WTC11 (cell line): ENCODE measurements around the gene CARD9. TPM values are rescaled to one million over a fixed set of nuclear protein-coding genes. Genes with fewer than 3 reads are reported as not detected.

ENCODE experiments used
- ATAC-seq: fragments of 200-7000 bp; cut with Tn5 transposase; 2 replicates; pipeline ENCODE4 v1.10.0; 2021; ENCODE audit warnings: mild to moderate bottlenecking, moderate library complexity
- CTCF ChIA-PET: fragments of 300-600 bp; sonication (Branson Sonifier 250); formaldehyde crosslinking; loops from one replicate; lab custom pipeline; 2021; ENCODE audit warnings: antibody characterized with exemption; lab: Charles Lee
- POLR2A ChIA-PET: fragments of 350-600 bp; sonication (Branson Sonifier 250); formaldehyde crosslinking; loops from one replicate; lab custom pipeline; 2021; ENCODE audit warnings: antibody characterized with exemption; lab: Charles Lee
- DNase-seq: peaks from one replicate; pipeline ENCODE4 v3.0.0; 2021; ENCODE audit warnings: low spot score
- H3K27ac Mint-ChIP-seq: 2 replicates; pipeline ENCODE4 v1.8.0; 2021; ENCODE audit warnings: mixed read lengths
- H3K27me3 Mint-ChIP-seq: 2 replicates; pipeline ENCODE4 v1.8.0; 2021; ENCODE audit warnings: low read depth, mild to moderate bottlenecking, moderate library complexity, mixed read lengths
- H3K36me3 Mint-ChIP-seq: 2 replicates; pipeline ENCODE4 v1.8.0; 2021; ENCODE audit warnings: mixed read lengths
- H3K4me1 Mint-ChIP-seq: 2 replicates; pipeline ENCODE4 v1.8.0; 2022; ENCODE audit warnings: mixed read lengths
- H3K4me3 Mint-ChIP-seq: 2 replicates; pipeline ENCODE4 v1.8.0; 2021; ENCODE audit warnings: mild to moderate bottlenecking, moderate library complexity, mixed read lengths
- H3K9me3 Mint-ChIP-seq: 2 replicates; pipeline ENCODE4 v1.8.0; 2021; ENCODE audit warnings: mixed read lengths
- ELF4 ChIP-seq: sonication (generic); formaldehyde crosslinking; IDR thresholded peaks from 2 replicates; pipeline ENCODE4 v1.8.1; 2022; ENCODE audit warnings: low read depth, mild to moderate bottlenecking, moderate library complexity, missing genetic modification reagents
- EMX1 ChIP-seq: fragments of 250-450 bp; sonication (Bioruptor Pico); IDR thresholded peaks from 2 replicates; pipeline ENCODE4 v1.8.0; 2021; ENCODE audit warnings: mild to moderate bottlenecking
- GRHL2 ChIP-seq: fragments of 250-450 bp; sonication (Bioruptor Pico); IDR thresholded peaks from 2 replicates; pipeline ENCODE4 v1.8.0; 2022; ENCODE audit warnings: mild to moderate bottlenecking, moderate library complexity; ENCODE audit not compliant: insufficient replicate concordance, severe bottlenecking
- KAT7 ChIP-seq: sonication (generic); formaldehyde crosslinking; IDR thresholded peaks from 2 replicates; pipeline ENCODE4 v1.8.1; 2023; ENCODE audit warnings: missing genetic modification reagents, mild to moderate bottlenecking, borderline replicate concordance
- MXD4 ChIP-seq: fragments of 250-450 bp; sonication (Bioruptor Pico); IDR thresholded peaks from 2 replicates; pipeline ENCODE4 v1.8.0; 2021; ENCODE audit warnings: mild to moderate bottlenecking, moderate library complexity, borderline replicate concordance
- NFATC4 ChIP-seq: fragments of 250-450 bp; sonication (Bioruptor Pico); IDR thresholded peaks from 2 replicates; pipeline ENCODE4 v1.9.0; 2021; ENCODE audit warnings: mild to moderate bottlenecking
- NFE2L1 ChIP-seq: sonication (generic); formaldehyde crosslinking; IDR thresholded peaks from 2 replicates; pipeline ENCODE4 v1.8.1; 2023; ENCODE audit warnings: missing genetic modification reagents
- NR1H2 ChIP-seq: sonication (generic); formaldehyde crosslinking; IDR thresholded peaks from 2 replicates; pipeline ENCODE4 v1.9.0; 2021; ENCODE audit warnings: mild to moderate bottlenecking, moderate library complexity, missing genetic modification reagents
- PRRX2 ChIP-seq: fragments of 250-450 bp; sonication (Bioruptor Pico); IDR thresholded peaks from 2 replicates; pipeline ENCODE4 v1.8.0; 2021; ENCODE audit warnings: mild to moderate bottlenecking
- RORB ChIP-seq: fragments of 250-450 bp; sonication (Bioruptor Pico); IDR thresholded peaks from 2 replicates; pipeline ENCODE4 v1.9.0; 2021; ENCODE audit warnings: mild to moderate bottlenecking
- SMAD3 ChIP-seq: sonication (generic); formaldehyde crosslinking; IDR thresholded peaks from 2 replicates; pipeline ENCODE4 v1.8.0; 2022; ENCODE audit warnings: missing genetic modification reagents, mild to moderate bottlenecking, borderline replicate concordance
- SOX15 ChIP-seq: fragments of 250-450 bp; sonication (Bioruptor Pico); IDR thresholded peaks from 2 replicates; pipeline ENCODE4 v1.9.0; 2021; ENCODE audit warnings: mild to moderate bottlenecking
- ZNF232 ChIP-seq: sonication (generic); formaldehyde crosslinking; IDR thresholded peaks from 2 replicates; pipeline ENCODE4 v1.8.0; 2022; ENCODE audit warnings: mild to moderate bottlenecking, missing genetic modification reagents
- ZNF396 ChIP-seq: fragments of 250-450 bp; sonication (Bioruptor Pico); IDR thresholded peaks from 2 replicates; pipeline ENCODE4 v1.8.0; 2021; ENCODE audit warnings: mild to moderate bottlenecking, moderate library complexity, borderline replicate concordance
- ZNF671 ChIP-seq: fragments of 250-450 bp; sonication (Bioruptor Pico); IDR thresholded peaks from 2 replicates; pipeline ENCODE4 v1.8.0; 2021; ENCODE audit warnings: mild to moderate bottlenecking
- total RNA-seq: library from RNA; stranded (reverse); gene quantifications from 3 replicates; pipeline ENCODE4 v1.2.3, GENCODE V29; 2021
- TF ChIP-seq, protein P1 (sequence below): sonication (generic); formaldehyde crosslinking; IDR thresholded peaks from 2 replicates; pipeline ENCODE4 v1.8.1; 2022; ENCODE audit warnings: low read depth, missing genetic modification reagents, borderline replicate concordance
- TF ChIP-seq, protein P2 (sequence below): fragments of 250-450 bp; sonication (Bioruptor Pico); conservative IDR thresholded peaks from 2 replicates; pipeline ENCODE4 v1.9.0; 2021; ENCODE audit warnings: mild to moderate bottlenecking
- TF ChIP-seq, protein P3 (sequence below): sonication (generic); formaldehyde crosslinking; IDR thresholded peaks from 2 replicates; pipeline ENCODE4 v1.8.0; 2022; ENCODE audit warnings: mild to moderate bottlenecking, missing genetic modification reagents
- TF ChIP-seq, protein P4 (sequence below): fragments of 250-450 bp; sonication (Bioruptor Pico); IDR thresholded peaks from 2 replicates; pipeline ENCODE4 v1.9.0; 2021; ENCODE audit warnings: moderate library complexity, mild to moderate bottlenecking, inconsistent platforms, borderline replicate concordance

CARD9 gene
- total RNA-seq, 1 experiment from 2014 or later: 0.96 TPM

DNA sequence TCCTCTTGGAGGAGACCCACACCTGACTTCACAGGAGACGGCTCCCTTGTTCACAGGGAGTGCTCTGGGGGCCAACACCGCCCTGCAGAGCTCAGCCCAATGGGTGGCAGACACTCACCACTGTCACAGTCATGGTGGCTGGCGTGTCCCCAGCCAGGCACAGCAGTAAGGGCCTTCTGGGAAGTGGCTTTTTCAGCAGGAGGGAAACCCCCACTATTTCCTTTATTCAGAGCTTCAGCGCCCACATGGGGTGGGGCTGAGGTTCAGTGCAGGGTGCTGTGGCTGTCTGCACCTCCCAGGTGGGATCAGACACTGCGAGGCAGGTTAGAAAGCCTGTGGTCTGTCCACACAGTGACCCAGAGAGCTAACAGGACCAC lies 30.1 kb upstream of the CARD9 start:
- no peak for ATAC-seq
- POLR2A ChIA-PET: no interaction called here
- H3K36me3 Mint-ChIP-seq: peaks cover 48% of the 10 kb centered on the region
- H3K4me3 Mint-ChIP-seq: no peak overlapping the region
- H3K27ac Mint-ChIP-seq: no peak overlapping the region
- CTCF ChIA-PET: interaction anchor here (1.3 kb wide), 1 partner anchor 14 kb away, joined by 3 read pairs; no protein-coding TSS in a partner anchor
- TF ChIP-seq PRRX2 (CRISPR knock-in tag) (no peak), ZNF671 (CRISPR knock-in tag) (no peak), KAT7 (CRISPR knock-in tag) (no peak), EMX1 (CRISPR knock-in tag) (no peak), NFATC4 (CRISPR knock-in tag) (no peak), SOX15 (no peak), GRHL2 (CRISPR knock-in tag) (no peak), ZNF232 (CRISPR knock-in tag) (no peak), RORB (CRISPR knock-in tag) (no peak), MXD4 (no peak), ELF4 (CRISPR knock-in tag) (no peak), NR1H2 (CRISPR knock-in tag) (no peak), SMAD3 (CRISPR knock-in tag) (no peak)
- TF ChIP-seq, protein P1, sequence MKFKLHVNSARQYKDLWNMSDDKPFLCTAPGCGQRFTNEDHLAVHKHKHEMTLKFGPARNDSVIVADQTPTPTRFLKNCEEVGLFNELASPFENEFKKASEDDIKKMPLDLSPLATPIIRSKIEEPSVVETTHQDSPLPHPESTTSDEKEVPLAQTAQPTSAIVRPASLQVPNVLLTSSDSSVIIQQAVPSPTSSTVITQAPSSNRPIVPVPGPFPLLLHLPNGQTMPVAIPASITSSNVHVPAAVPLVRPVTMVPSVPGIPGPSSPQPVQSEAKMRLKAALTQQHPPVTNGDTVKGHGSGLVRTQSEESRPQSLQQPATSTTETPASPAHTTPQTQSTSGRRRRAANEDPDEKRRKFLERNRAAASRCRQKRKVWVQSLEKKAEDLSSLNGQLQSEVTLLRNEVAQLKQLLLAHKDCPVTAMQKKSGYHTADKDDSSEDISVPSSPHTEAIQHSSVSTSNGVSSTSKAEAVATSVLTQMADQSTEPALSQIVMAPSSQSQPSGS: no peak
- TF ChIP-seq, protein P2, sequence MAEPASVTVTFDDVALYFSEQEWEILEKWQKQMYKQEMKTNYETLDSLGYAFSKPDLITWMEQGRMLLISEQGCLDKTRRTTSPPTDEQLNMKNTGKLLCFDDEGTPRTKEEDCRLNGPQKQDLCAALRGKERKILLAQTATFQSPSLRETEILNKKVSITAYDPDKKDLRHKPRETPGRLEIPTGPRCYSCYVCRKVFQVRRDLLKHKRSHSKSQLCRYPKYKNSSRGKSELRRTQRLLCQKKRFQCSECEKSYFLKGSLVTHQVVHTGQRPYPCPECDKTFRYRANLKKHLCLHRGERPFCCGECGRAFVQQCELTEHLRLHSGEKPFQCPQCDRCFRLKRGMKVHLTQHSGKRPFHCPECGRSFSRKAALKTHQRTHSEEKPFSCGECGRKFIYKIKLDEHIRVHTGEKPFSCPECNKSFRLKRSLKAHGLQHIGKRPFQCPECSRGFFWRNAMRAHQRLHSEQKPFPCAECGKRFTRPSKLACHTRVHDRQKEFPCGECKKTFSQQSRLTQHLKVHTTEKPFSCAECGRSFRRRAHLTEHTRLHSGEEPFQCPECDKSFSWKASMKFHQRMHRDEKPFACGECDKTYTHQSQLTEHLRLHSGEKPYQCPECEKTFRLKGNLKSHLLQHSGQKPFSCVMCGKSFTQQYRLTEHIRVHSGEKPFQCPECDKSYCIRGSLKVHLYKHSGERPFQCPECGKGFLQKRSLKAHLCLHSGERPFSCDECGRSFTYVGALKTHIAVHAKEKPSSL (CRISPR knock-in tag): no peak
- TF ChIP-seq, protein P3, sequence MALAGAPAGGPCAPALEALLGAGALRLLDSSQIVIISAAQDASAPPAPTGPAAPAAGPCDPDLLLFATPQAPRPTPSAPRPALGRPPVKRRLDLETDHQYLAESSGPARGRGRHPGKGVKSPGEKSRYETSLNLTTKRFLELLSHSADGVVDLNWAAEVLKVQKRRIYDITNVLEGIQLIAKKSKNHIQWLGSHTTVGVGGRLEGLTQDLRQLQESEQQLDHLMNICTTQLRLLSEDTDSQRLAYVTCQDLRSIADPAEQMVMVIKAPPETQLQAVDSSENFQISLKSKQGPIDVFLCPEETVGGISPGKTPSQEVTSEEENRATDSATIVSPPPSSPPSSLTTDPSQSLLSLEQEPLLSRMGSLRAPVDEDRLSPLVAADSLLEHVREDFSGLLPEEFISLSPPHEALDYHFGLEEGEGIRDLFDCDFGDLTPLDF: no peak
- TF ChIP-seq, all 79 proteins: peak for 0
- Mint-ChIP-seq H3K4me1 (peaks cover 10% of the 10 kb centered on the region), H3K9me3 (no peaks in the 10 kb centered on the region), H3K27me3 (no peaks in the 10 kb centered on the region)
- no peak for DNase-seq

DNA sequence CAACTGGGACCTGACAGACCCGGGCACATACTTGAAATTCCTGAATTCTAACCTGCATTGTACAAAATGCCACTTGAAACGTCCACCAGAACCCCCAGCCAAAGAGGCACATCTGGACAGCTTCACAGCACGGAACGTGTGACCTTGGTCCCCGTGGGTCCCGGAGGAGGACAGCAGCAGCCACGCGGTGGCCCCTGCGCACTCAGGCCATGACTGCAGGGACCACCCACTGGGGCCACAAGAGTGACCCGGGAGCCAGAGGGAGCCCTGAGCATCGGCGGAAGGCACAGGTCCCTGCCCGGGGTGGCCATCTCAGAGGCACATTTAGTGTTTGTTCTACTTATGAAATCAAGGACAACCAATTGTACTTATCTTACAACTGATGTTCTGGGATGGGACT lies 28.6 kb upstream of the CARD9 start:
- H3K27ac Mint-ChIP-seq: no peak overlapping the region
- POLR2A ChIA-PET: interaction anchor here (1.5 kb wide), 1 partner anchor 8 kb away, joined by 3 read pairs; no protein-coding TSS in a partner anchor

More for the DNA sequence above, 28.6 kb upstream of the CARD9 start:
- DNase-seq: no peak
- H3K9me3 Mint-ChIP-seq: no peaks in the 10 kb centered on the region
- CTCF ChIA-PET: interaction anchor here (0.6 to 2.1 kb wide), 5 partner anchors 25 to 63 kb away, joined by 3 to 18 read pairs (median 5); partner anchors contain the start of gene DNLZ
- no peak for ATAC-seq
- H3K4me1 Mint-ChIP-seq: peaks cover 9% of the 10 kb centered on the region
- TF ChIP-seq NFE2L1: no peak
- TF ChIP-seq, protein P4, sequence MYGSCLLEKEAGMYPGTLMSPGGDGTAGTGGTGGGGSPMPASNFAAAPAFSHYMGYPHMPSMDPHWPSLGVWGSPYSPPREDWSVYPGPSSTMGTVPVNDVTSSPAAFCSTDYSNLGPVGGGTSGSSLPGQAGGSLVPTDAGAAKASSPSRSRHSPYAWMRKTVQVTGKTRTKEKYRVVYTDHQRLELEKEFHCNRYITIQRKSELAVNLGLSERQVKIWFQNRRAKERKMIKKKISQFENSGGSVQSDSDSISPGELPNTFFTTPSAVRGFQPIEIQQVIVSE (CRISPR knock-in tag): no peak
- no peak for TF ChIP-seq ZNF396 (CRISPR knock-in tag)
- TF ChIP-seq, protein P3: no peak
- H3K36me3 Mint-ChIP-seq: peaks cover 42% of the 10 kb centered on the region
- no peaks in the 10 kb centered on the region for H3K27me3 Mint-ChIP-seq
- H3K4me3 Mint-ChIP-seq: no peak overlapping the region
